ENCODE data around the gene TXNIP. TPM values are rescaled to one million over a fixed set of nuclear protein-coding genes. Genes with fewer than 3 reads are reported as not detected.

Gene TXNIP
- total RNA-seq, 3 donors from 2014 or later (not counting 1 experiment from before 2014, with no cell fraction given): 984 to 1,724 (median 1,422) TPM

DNA sequence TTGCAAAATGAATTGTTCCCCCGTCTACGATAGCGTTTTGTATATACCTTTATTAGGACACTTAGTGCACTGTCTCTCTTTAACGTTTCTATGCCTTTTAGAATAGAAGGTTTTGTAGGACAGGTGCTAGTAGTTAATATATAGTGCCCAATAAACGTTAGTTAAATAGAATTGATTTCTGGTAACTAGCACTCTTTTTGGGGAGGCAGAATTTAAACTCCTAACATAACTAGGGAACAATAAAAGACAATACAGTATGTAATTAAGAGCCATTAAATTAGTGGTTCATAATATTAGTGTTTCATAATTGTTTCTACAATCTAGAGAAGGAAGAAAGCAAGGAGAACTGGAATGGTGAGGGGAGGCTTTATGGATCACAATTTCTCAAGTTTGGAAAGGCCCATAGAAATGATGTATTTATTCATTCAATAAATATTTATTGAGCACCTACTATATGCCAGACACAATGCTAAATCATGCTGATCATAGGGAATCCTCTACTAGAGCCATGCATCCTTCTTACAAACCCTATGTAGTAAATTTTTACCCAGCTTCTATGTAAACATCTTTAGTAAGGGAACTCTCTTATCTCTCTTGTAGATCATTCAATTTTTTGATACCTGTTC lies 31.1 kb downstream of the TXNIP start:
- peaks cover 8% of the 10 kb centered on the region for H3K36me3 Mint-ChIP-seq
- H3K4me1 ChIP-seq (ENCODE audit: control insufficient read depth, insufficient read depth, low read length): peaks cover 39% of the 10 kb centered on the region
- no peaks in the 10 kb centered on the region for H3K9me3 Mint-ChIP-seq
- no peaks in the 10 kb centered on the region for H3K9me3 ChIP-seq (ENCODE audit: control insufficient read depth, insufficient read depth, low read length)
- H3K4me3 Mint-ChIP-seq: peak overlapping the region; percentile 94
- DNase-seq: no peak
- peak overlapping the region; percentile 87 to 95 for H3K27ac Mint-ChIP-seq
- H3K27ac ChIP-seq (ENCODE audit: low read length): peak overlapping the region; percentile 81
- ATAC-seq: no peak
- peaks cover 45 to 60% of the 10 kb centered on the region in 2 donors for H3K4me1 Mint-ChIP-seq
- TF ChIP-seq, protein P1, sequence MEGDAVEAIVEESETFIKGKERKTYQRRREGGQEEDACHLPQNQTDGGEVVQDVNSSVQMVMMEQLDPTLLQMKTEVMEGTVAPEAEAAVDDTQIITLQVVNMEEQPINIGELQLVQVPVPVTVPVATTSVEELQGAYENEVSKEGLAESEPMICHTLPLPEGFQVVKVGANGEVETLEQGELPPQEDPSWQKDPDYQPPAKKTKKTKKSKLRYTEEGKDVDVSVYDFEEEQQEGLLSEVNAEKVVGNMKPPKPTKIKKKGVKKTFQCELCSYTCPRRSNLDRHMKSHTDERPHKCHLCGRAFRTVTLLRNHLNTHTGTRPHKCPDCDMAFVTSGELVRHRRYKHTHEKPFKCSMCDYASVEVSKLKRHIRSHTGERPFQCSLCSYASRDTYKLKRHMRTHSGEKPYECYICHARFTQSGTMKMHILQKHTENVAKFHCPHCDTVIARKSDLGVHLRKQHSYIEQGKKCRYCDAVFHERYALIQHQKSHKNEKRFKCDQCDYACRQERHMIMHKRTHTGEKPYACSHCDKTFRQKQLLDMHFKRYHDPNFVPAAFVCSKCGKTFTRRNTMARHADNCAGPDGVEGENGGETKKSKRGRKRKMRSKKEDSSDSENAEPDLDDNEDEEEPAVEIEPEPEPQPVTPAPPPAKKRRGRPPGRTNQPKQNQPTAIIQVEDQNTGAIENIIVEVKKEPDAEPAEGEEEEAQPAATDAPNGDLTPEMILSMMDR (IDR thresholded peaks at IDR 0.05): no peak
- no peaks in the 10 kb centered on the region for H3K27me3 Mint-ChIP-seq (ENCODE audit: low read depth in 2 of 2)
- H3K4me3 ChIP-seq (ENCODE audit: low read length): peak overlapping the region; percentile 68
- WGBS (ENCODE audit: insufficient coverage): 0% methylated on average over 4 of the region's 5 CpGs
- no peaks in the 10 kb centered on the region for H3K27me3 ChIP-seq (ENCODE audit: control insufficient read depth, insufficient read depth, low read length)
- H3K36me3 ChIP-seq (ENCODE audit: control insufficient read depth, insufficient read depth, low read length): no peaks in the 10 kb centered on the region
- intact Hi-C loops (cut with micrococcal nuclease): loop anchor here (2.0 kb wide), 3 partner anchors 14 to 46 kb away; partner anchors contain the start of genes PEX11B and RBM8A

DNA sequence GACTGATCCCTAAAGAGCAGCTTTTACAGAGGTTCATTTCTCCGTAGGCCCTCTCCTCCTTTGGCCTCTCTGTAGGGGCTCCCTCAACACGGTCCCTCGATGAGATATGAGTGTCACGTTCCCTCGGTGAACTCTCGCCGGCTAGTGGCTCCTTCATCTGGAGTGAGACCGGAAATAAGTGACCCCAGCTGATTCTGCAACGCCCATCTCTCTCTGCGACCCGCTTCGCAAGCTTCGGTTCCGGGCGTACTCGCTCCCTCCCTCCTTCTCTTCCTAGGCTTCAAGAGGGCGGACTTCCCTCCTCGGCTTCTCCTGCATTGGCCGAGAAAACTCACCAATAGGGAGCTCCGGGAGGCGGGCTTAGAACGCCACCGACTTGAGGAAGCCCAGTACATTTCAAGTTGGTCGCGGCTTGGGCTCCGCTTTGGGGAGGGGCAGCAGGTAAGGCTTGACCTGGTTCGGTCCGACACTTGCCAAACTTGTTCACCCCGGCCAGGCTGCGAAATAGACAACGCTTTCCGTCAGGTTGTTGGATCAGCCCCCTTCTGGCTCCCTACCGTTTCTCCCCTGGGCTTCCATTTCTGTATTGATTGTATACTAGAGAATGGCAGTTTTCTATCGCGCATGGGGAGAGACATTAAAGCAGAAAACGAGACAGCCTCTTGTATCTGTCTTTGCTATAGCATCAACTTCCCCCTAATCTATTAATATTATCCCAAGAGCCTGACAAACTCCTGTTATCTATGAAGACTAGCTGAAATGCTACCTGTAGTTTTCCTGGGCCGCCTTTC lies 31.9 kb downstream of the TXNIP start, which contains the start of the genes ANKRD34A and POLR3GL:
Gene ANKRD34A (minus strand): TSS at position 248 of the 791 bp plus-strand sequence. CDS start 2,816 bp downstream, outside the sequence.
Gene POLR3GL (plus strand): TSS at position 363 of the 791 bp plus-strand sequence. CDS start 10,176 bp downstream, outside the sequence.
- Histone ChIP-seq H3K36me3 (ENCODE audit: control insufficient read depth, insufficient read depth, low read length) (no peaks in the 10 kb centered on the region), H3K27ac (ENCODE audit: low read length) (peak within 1 kb of the TSS; percentile 81), H3K4me1 (ENCODE audit: control insufficient read depth, insufficient read depth, low read length) (peaks cover 46% of the 10 kb centered on the region), H3K9me3 (ENCODE audit: control insufficient read depth, insufficient read depth, low read length) (no peaks in the 10 kb centered on the region), H3K27me3 (ENCODE audit: control insufficient read depth, insufficient read depth, low read length) (no peaks in the 10 kb centered on the region), H3K4me3 (ENCODE audit: low read length) (peak within 1 kb of the TSS; percentile 68)
- peak; percentile 87 to 94 for DNase-seq
- Mint-ChIP-seq H3K9me3 (no peaks in the 10 kb centered on the region), H3K4me3 (peak within 1 kb of the TSS; percentile 94), H3K36me3 (peaks cover 8% of the 10 kb centered on the region), H3K27me3 (ENCODE audit: low read depth in 2 of 2) (no peaks in the 10 kb centered on the region), H3K4me1 (peaks cover 52 to 62% of the 10 kb centered on the region in 2 donors), H3K27ac (peak within 1 kb of the TSS; percentile 87 to 95)
- WGBS (ENCODE audit: insufficient coverage): under 1% methylated on average over 37 of the region's 37 CpGs
- TF ChIP-seq, protein P1 (IDR thresholded peaks at IDR 0.05): no peak
- intact Hi-C loops (cut with micrococcal nuclease): loop anchor here (2.0 to 5.0 kb wide), 6 partner anchors 14 to 117 kb away; partner anchors contain the start of genes NUDT17, PEX11B, RBM8A and TXNIP
- peak; percentile 90 to 98 (median 94) for ATAC-seq

DNA sequence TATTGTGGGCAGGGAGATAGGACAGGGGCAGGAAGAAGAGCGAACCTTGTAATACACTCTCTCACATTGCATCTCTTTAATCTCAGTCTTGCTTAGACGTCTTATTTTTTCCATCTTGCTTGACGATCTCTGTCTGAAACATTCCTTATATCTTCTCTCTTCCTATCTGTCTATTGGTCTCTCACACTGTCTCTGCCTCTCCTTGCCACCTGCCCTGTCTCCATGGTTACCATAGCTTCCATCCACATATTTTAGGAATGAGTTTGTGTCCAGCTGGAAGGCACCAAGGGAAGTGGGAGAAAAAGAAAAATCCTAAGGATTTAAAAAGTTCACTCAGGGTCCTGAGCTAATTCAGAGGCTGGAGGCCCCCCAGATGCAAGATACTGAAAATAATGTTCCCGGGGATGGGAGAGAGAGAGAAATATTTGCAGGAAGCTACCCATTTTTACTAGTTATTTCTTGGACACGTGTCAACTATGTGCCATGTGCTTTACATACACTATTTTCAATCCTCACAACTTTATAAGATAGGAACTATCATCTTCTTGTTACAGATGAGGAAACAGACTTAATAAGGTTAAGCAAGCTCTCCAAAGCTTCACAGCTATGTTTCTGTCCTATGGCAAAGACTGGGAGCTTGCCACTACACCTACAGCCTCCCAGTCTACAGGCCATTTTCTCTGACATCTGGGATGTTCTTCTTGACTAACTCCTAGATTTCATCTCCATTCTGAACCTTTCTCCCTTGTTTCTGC lies 32.9 kb downstream of the TXNIP start:
- peaks cover 49% of the 10 kb centered on the region for H3K4me1 ChIP-seq (ENCODE audit: control insufficient read depth, insufficient read depth, low read length)
- H3K4me3 ChIP-seq (ENCODE audit: low read length): peak overlapping the region; percentile 68
- 53% methylated on average over 3 of the region's 5 CpGs for WGBS (ENCODE audit: insufficient coverage)
- peaks cover 63 to 73% of the 10 kb centered on the region in 2 donors for H3K4me1 Mint-ChIP-seq
- no peaks in the 10 kb centered on the region for H3K36me3 ChIP-seq (ENCODE audit: control insufficient read depth, insufficient read depth, low read length)
- ATAC-seq (no peak), DNase-seq (peak in 1 of 2 donors; percentile 20)
- peaks cover 8% of the 10 kb centered on the region for H3K36me3 Mint-ChIP-seq
- H3K9me3 Mint-ChIP-seq: no peaks in the 10 kb centered on the region
- no peaks in the 10 kb centered on the region for H3K27me3 ChIP-seq (ENCODE audit: control insufficient read depth, insufficient read depth, low read length)
- no peaks in the 10 kb centered on the region for H3K9me3 ChIP-seq (ENCODE audit: control insufficient read depth, insufficient read depth, low read length)
- TF ChIP-seq, protein P1 (IDR thresholded peaks at IDR 0.05): no peak
- H3K4me3 Mint-ChIP-seq: peak overlapping the region; percentile 94
- peak overlapping the region; percentile 81 for H3K27ac ChIP-seq (ENCODE audit: low read length)
- H3K27ac Mint-ChIP-seq: peak overlapping the region; percentile 87 to 95
- H3K27me3 Mint-ChIP-seq (ENCODE audit: low read depth in 2 of 2): no peaks in the 10 kb centered on the region
- intact Hi-C loops (cut with micrococcal nuclease): loop anchor here (2.0 to 5.0 kb wide), 6 partner anchors 15 to 116 kb away; partner anchors contain the start of genes NUDT17, PEX11B, RBM8A and TXNIP

Measured in natural killer cell (primary cell).